ENCODE data around the gene CARMIL3.
"Not testable (repeated sequence)": the region's sequence is repeated elsewhere in the genome, so short reads cannot be mapped to it uniquely, and the experiment has no call there.

GRCh38 chr14:24018978-24019377, 32.8 kb upstream of the CARMIL3 start:
- TF ChIP-seq EZH2phosphoT487 (IDR thresholded peaks at IDR 0.05; ENCODE audit: low read length); EZH2 (optimal IDR thresholded peaks at IDR 0.05; ENCODE audit: low read depth, low read length): not testable (repeated sequence)
- TF ChIP-seq, protein P1, sequence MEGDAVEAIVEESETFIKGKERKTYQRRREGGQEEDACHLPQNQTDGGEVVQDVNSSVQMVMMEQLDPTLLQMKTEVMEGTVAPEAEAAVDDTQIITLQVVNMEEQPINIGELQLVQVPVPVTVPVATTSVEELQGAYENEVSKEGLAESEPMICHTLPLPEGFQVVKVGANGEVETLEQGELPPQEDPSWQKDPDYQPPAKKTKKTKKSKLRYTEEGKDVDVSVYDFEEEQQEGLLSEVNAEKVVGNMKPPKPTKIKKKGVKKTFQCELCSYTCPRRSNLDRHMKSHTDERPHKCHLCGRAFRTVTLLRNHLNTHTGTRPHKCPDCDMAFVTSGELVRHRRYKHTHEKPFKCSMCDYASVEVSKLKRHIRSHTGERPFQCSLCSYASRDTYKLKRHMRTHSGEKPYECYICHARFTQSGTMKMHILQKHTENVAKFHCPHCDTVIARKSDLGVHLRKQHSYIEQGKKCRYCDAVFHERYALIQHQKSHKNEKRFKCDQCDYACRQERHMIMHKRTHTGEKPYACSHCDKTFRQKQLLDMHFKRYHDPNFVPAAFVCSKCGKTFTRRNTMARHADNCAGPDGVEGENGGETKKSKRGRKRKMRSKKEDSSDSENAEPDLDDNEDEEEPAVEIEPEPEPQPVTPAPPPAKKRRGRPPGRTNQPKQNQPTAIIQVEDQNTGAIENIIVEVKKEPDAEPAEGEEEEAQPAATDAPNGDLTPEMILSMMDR (IDR thresholded peaks at IDR 0.05; ENCODE audit: low read length): not testable (repeated sequence)
